Astrocyte (in vitro differentiated cells and primary cell): Measurements from ENCODE around the gene SURF4.

ENCODE experiments used
- EZH2 ChIP-seq: IDR thresholded peaks from 2 replicates; pipeline ENCODE4 v1.6.1; 2012; ENCODE audit warnings: mild to moderate bottlenecking, low read length, inconsistent platforms; ENCODE audit not compliant: insufficient read depth
- TF ChIP-seq, protein P1 (sequence below): IDR thresholded peaks from 2 replicates; pipeline ENCODE4 v1.5.1; 2011; ENCODE audit warnings: low read depth, mild to moderate bottlenecking, inconsistent platforms, low read length, moderate library complexity; ENCODE audit not compliant: insufficient read depth

DNA sequence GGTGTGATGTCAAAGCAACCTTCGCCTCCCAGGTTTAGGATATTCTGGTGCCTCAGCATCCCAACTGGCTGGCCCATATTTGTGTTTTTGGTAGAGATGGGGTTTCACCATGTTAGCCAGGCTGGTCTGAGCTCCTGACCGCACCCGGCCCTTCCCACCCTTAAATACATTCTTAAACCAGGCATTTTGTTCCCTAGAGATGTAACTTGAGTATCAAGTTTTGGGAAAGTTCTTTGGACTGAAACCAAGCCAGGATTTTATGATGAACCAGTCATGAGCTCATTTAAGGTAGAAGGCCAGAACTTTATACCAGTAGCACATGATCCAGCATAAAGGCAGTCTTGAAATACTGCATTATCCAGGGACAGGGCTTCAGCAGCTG, 24.3 kb downstream of the SURF4 start:
- TF ChIP-seq, protein P1, sequence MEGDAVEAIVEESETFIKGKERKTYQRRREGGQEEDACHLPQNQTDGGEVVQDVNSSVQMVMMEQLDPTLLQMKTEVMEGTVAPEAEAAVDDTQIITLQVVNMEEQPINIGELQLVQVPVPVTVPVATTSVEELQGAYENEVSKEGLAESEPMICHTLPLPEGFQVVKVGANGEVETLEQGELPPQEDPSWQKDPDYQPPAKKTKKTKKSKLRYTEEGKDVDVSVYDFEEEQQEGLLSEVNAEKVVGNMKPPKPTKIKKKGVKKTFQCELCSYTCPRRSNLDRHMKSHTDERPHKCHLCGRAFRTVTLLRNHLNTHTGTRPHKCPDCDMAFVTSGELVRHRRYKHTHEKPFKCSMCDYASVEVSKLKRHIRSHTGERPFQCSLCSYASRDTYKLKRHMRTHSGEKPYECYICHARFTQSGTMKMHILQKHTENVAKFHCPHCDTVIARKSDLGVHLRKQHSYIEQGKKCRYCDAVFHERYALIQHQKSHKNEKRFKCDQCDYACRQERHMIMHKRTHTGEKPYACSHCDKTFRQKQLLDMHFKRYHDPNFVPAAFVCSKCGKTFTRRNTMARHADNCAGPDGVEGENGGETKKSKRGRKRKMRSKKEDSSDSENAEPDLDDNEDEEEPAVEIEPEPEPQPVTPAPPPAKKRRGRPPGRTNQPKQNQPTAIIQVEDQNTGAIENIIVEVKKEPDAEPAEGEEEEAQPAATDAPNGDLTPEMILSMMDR = no peak
- TF ChIP-seq EZH2 = no peak
